ENCODE data around the gene INKA1.

DNA sequence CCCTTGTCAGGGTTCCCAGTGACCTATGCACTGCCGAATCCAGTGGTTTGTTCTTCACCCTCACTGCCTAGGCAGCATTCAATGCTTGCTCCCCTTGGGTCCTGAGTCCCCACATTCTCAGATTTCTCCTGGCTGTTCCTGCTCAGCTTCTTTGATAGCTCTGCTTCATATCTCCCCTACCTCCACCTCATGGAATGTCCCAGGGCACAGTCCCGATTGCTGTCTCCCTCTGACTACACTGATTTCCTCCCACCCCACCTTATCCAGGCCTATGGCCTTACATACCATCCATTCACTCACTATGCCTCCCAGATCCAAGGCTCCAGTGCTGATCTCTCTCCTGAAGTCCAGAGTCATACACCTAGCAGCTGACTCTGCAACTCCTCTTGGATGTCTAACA lies 1.9 kb upstream of the INKA1 start:
- TF ChIP-seq, protein P1, sequence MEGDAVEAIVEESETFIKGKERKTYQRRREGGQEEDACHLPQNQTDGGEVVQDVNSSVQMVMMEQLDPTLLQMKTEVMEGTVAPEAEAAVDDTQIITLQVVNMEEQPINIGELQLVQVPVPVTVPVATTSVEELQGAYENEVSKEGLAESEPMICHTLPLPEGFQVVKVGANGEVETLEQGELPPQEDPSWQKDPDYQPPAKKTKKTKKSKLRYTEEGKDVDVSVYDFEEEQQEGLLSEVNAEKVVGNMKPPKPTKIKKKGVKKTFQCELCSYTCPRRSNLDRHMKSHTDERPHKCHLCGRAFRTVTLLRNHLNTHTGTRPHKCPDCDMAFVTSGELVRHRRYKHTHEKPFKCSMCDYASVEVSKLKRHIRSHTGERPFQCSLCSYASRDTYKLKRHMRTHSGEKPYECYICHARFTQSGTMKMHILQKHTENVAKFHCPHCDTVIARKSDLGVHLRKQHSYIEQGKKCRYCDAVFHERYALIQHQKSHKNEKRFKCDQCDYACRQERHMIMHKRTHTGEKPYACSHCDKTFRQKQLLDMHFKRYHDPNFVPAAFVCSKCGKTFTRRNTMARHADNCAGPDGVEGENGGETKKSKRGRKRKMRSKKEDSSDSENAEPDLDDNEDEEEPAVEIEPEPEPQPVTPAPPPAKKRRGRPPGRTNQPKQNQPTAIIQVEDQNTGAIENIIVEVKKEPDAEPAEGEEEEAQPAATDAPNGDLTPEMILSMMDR (IDR thresholded peaks at IDR 0.05; ENCODE audit: low read length) = no peak
- TF ChIP-seq EZH2 (optimal IDR thresholded peaks at IDR 0.05; ENCODE audit: low read depth, low read length) (no peak), EZH2phosphoT487 (IDR thresholded peaks at IDR 0.05; ENCODE audit: low read length) (no peak)

All from MM.1S (cell line).